Caco-2 (cell line): ENCODE data around the gene ABCB11. TPM values are rescaled to one million over a fixed set of nuclear protein-coding genes. Genes with fewer than 3 reads are reported as not detected.

Experiments used
- BruUV-seq: library from RNA; stranded (reverse); fragments of 400-500 nt; replicated peaks from 2 replicates; lab custom pipeline; 2021; lab: Mats Ljungman, UMichigan
- CTCF ChIA-PET: fragments of 300-600 bp; sonication (Branson Sonifier 250); formaldehyde crosslinking; loops from one replicate; lab custom pipeline; 2022; ENCODE audit warnings: antibody characterized with exemption; lab: Charles Lee
- POLR2A ChIA-PET: fragments of 300-600 bp; sonication (Branson Sonifier 250); formaldehyde crosslinking; loops from one replicate; lab custom pipeline; 2022; ENCODE audit warnings: antibody characterized with exemption; lab: Charles Lee
- DNase-seq, 2 experiments: peaks; one replicate each; pipeline versions ENCODE4 v3.0.0 to v3.0.0-alpha.2; 2020 to 2022
- H3K27me3 ChIP-seq: replicated peaks from 2 replicates; pipeline ENCODE4 v1.6.0; 2011; ENCODE audit warnings: low read length; ENCODE audit not compliant: control insufficient read depth, insufficient read depth
- H3K36me3 ChIP-seq: 2 replicates; pipeline ENCODE4 v1.5.1; 2011; ENCODE audit warnings: low read length; ENCODE audit not compliant: control insufficient read depth, insufficient read depth
- H3K4me1 ChIP-seq: fragments of 250-450 bp; sonication (Bioruptor Pico); 2 replicates; pipeline ENCODE4 v1.5.1; 2020; ENCODE audit warnings: mild to moderate bottlenecking
- H3K4me3 ChIP-seq: 2 replicates; pipeline ENCODE4 v1.5.1; 2011; ENCODE audit warnings: low read depth, mild to moderate bottlenecking, control low read depth, low read length
- H3K9me3 ChIP-seq: fragments of 250-450 bp; sonication (Bioruptor Pico); 2 replicates; pipeline ENCODE4 v1.5.1; 2020; ENCODE audit warnings: mild to moderate bottlenecking, moderate library complexity
- H3K27ac Mint-ChIP-seq: one replicate; pipeline ENCODE4 v1.8.0; 2022; ENCODE audit warnings: mixed read lengths; ENCODE audit not compliant: unreplicated experiment
- H3K27me3 Mint-ChIP-seq: one replicate; pipeline ENCODE4 v1.8.0; 2022; ENCODE audit warnings: mixed read lengths; ENCODE audit not compliant: insufficient read depth, unreplicated experiment
- H3K36me3 Mint-ChIP-seq: one replicate; pipeline ENCODE4 v1.8.0; 2022; ENCODE audit warnings: mild to moderate bottlenecking, mixed read lengths; ENCODE audit not compliant: insufficient read depth, unreplicated experiment
- H3K4me1 Mint-ChIP-seq: one replicate; pipeline ENCODE4 v1.8.0; 2022; ENCODE audit warnings: low read depth, mixed read lengths; ENCODE audit not compliant: unreplicated experiment
- H3K4me3 Mint-ChIP-seq: one replicate; pipeline ENCODE4 v1.8.0; 2022; ENCODE audit warnings: mild to moderate bottlenecking, moderate library complexity, mixed read lengths; ENCODE audit not compliant: unreplicated experiment
- H3K9me3 Mint-ChIP-seq: one replicate; pipeline ENCODE4 v1.8.0; 2022; ENCODE audit warnings: mixed read lengths; ENCODE audit not compliant: unreplicated experiment
- intact Hi-C: fragments of 100-400 bp; cut with micrococcal nuclease; formaldehyde crosslinking; loops from one replicate; pipeline ENCODE4 v1.10.0; 2022; ENCODE audit not compliant: unreplicated experiment
- total RNA-seq: library from RNA; stranded (reverse); gene quantifications from 2 replicates; pipeline ENCODE4 v1.2.3, GENCODE V29; 2022
- TF ChIP-seq, protein P1 (sequence below), 2 experiments: fragments of 200-600 bp in 1 of 2; IDR thresholded peaks; 1 replicate in 1 of 2; 2 replicates in 1 of 2; pipeline versions ENCODE4 v1.5.1 to v1.8.0; 2011 to 2022; ENCODE audit warnings: antibody characterized with exemption in 1 of 2, control low read depth in 1 of 2, inconsistent platforms in 1 of 2, low read depth in 1 of 2, low read length in 1 of 2, mild to moderate bottlenecking in 1 of 2, moderate library complexity in 1 of 2; ENCODE audit not compliant: insufficient read depth in 1 of 2, severe bottlenecking in 1 of 2, unreplicated experiment in 1 of 2

Gene ABCB11
- total RNA-seq, 1 experiment from 2014 or later: not detected

- H3K27me3 Mint-ChIP-seq: peaks cover 19% of the 10 kb centered on the region
- H3K4me1 Mint-ChIP-seq: no peaks in the 10 kb centered on the region
- Histone ChIP-seq H3K4me1 (no peaks in the 10 kb centered on the region), H3K4me3 (no peak overlapping the region), H3K27me3 (peaks cover 2% of the 10 kb centered on the region; the same call in 1 of the 2 replicates), H3K9me3 (0 out of 2 replicates have a peak, but pooled peaks cover 3% of the 10 kb centered on the region), H3K36me3 (no peaks in the 10 kb centered on the region)
- no peaks in the 10 kb centered on the region for H3K9me3 Mint-ChIP-seq
- DNase-seq: no peak
- H3K36me3 Mint-ChIP-seq: no peaks in the 10 kb centered on the region
- no peak overlapping the region for H3K4me3 Mint-ChIP-seq
- intact Hi-C loops: no loop called here
- TF ChIP-seq, protein P1, sequence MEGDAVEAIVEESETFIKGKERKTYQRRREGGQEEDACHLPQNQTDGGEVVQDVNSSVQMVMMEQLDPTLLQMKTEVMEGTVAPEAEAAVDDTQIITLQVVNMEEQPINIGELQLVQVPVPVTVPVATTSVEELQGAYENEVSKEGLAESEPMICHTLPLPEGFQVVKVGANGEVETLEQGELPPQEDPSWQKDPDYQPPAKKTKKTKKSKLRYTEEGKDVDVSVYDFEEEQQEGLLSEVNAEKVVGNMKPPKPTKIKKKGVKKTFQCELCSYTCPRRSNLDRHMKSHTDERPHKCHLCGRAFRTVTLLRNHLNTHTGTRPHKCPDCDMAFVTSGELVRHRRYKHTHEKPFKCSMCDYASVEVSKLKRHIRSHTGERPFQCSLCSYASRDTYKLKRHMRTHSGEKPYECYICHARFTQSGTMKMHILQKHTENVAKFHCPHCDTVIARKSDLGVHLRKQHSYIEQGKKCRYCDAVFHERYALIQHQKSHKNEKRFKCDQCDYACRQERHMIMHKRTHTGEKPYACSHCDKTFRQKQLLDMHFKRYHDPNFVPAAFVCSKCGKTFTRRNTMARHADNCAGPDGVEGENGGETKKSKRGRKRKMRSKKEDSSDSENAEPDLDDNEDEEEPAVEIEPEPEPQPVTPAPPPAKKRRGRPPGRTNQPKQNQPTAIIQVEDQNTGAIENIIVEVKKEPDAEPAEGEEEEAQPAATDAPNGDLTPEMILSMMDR (IDR thresholded peaks at IDR 0.05; ENCODE audit: insufficient read depth in 1 of 2, low read depth in 1 of 2, low read length in 1 of 2, severe bottlenecking in 1 of 2, unreplicated experiment in 1 of 2): no peak
- BruUV-seq: no TSS peak
- POLR2A ChIA-PET: no interaction called here
- no peak overlapping the region for H3K27ac Mint-ChIP-seq
- CTCF ChIA-PET: interaction anchor here (0.6 kb wide), 1 partner anchor 10 kb away, joined by 3 read pairs; no protein-coding TSS in a partner anchor
Observed at GRCh38 chr2:168912901-168913369, 118.2 kb downstream of the ABCB11 start.

- Histone ChIP-seq H3K27me3 (peaks cover 2% of the 10 kb centered on the region; the same call in 1 of the 2 replicates), H3K4me3 (no peak overlapping the region), H3K36me3 (no peaks in the 10 kb centered on the region), H3K9me3 (0 out of 2 replicates have a peak, but pooled peaks cover 3% of the 10 kb centered on the region), H3K4me1 (no peaks in the 10 kb centered on the region)
- Mint-ChIP-seq H3K27me3 (peaks cover 19% of the 10 kb centered on the region), H3K9me3 (no peaks in the 10 kb centered on the region), H3K27ac (no peak overlapping the region), H3K4me1 (no peaks in the 10 kb centered on the region), H3K36me3 (no peaks in the 10 kb centered on the region), H3K4me3 (no peak overlapping the region)
- DNase-seq: no peak
- ChIA-PET CTCF (no interaction called here), POLR2A (no interaction called here)
- intact Hi-C loops: no loop called here
- no TSS peak for BruUV-seq
- TF ChIP-seq, protein P1 (IDR thresholded peaks at IDR 0.05; ENCODE audit: insufficient read depth in 1 of 2, low read depth in 1 of 2, low read length in 1 of 2, severe bottlenecking in 1 of 2, unreplicated experiment in 1 of 2): no peak
Observed at GRCh38 chr2:168912466-168912865, 118.7 kb downstream of the ABCB11 start.

DNA sequence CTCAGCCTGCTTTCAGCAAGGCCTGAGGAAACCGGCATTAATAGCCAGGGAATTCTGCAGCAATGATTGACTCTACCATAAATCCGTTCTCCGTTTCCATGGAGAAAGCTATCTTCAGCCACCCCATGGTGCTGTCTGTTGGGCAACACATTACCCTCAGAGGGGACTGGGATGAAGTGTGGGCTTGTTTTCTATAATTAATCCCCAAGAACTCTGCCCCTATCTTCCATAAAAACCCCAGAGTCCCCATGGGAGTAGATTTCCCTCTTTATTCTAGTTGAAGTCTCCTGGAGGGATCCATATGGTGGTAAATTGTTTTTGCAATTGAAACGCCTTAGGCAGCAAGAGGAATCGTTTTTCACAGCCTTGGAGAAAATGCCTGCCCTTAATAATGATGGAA is 120.8 kb downstream of the ABCB11 start:
- Histone ChIP-seq H3K36me3 (no peaks in the 10 kb centered on the region), H3K4me1 (no peaks in the 10 kb centered on the region), H3K27me3 (no peaks in the 10 kb centered on the region), H3K4me3 (no peak overlapping the region), H3K9me3 (0 out of 2 replicates have a peak, but pooled peaks cover 1% of the 10 kb centered on the region)
- TF ChIP-seq, protein P1 (IDR thresholded peaks at IDR 0.05; ENCODE audit: insufficient read depth in 1 of 2, low read depth in 1 of 2, low read length in 1 of 2, severe bottlenecking in 1 of 2, unreplicated experiment in 1 of 2): no peak
- Mint-ChIP-seq H3K4me1 (no peaks in the 10 kb centered on the region), H3K9me3 (no peaks in the 10 kb centered on the region), H3K36me3 (no peaks in the 10 kb centered on the region), H3K27me3 (peaks cover 22% of the 10 kb centered on the region), H3K27ac (no peak overlapping the region), H3K4me3 (no peak overlapping the region)
- no TSS peak for BruUV-seq
- no peak for DNase-seq
- intact Hi-C loops: no loop called here
- POLR2A ChIA-PET: no interaction called here
- CTCF ChIA-PET: no interaction called here
